HCT116 (cell line): ENCODE data around the gene SLC22A4. TPM values are rescaled to one million over a fixed set of nuclear protein-coding genes. Genes with fewer than 3 reads are reported as not detected.

Source experiments
- ATAC-seq: fragments of 200-7000 bp; cut with Tn5 transposase; 2 replicates; pipeline ENCODE4 v1.9.1; 2020; ENCODE audit warnings: mild to moderate bottlenecking, moderate library complexity
- BruUV-seq: library from RNA; stranded (reverse); fragments of 400-500 nt; replicated peaks from 2 replicates; lab custom pipeline; 2021; lab: Mats Ljungman, UMichigan
- CTCF ChIA-PET: fragments of 300-600 bp; sonication (Branson Sonifier 250); formaldehyde crosslinking; loops from one replicate; lab custom pipeline; 2021; ENCODE audit warnings: antibody characterized with exemption; lab: Charles Lee
- POLR2A ChIA-PET: fragments of 300-600, 350-600 bp; sonication (Branson Sonifier 250); formaldehyde crosslinking; loops from one replicate; lab custom pipeline; 2021; ENCODE audit warnings: antibody characterized with exemption; lab: Charles Lee
- RAD21 ChIA-PET, 2 experiments: fragments of 300-600 bp; sonication (Branson Sonifier 250); formaldehyde crosslinking; loops; one replicate each; lab custom pipeline; 2023; ENCODE audit warnings: low total read pairs in 2 of 2; ENCODE audit not compliant: uncharacterized antibody in 2 of 2, unreplicated experiment in 2 of 2, low non-redundant PET in 1 of 2; lab: Charles Lee
- DNase-seq: peaks from one replicate; pipeline ENCODE4 v3.0.0-alpha.2; 2010; ENCODE audit warnings: low read depth, low spot score
- H2AFZ ChIP-seq: fragments of 200-600 bp; shearing (Covaris generic), sonication (generic); 2 replicates; pipeline ENCODE4 v1.6.1; 2017; ENCODE audit warnings: low read depth, mixed run types, mixed read lengths, antibody characterized with exemption, low read length; ENCODE audit not compliant: poor library complexity, severe bottlenecking
- H3K27ac ChIP-seq: 2 replicates; pipeline ENCODE4 v1.5.1; 2012; ENCODE audit warnings: low read depth, low read length
- H3K27me3 ChIP-seq: fragments of 200-600 bp; sonication (generic); 2 replicates; pipeline ENCODE4 v1.6.1; 2016; ENCODE audit warnings: mixed run types, low read length, mixed read lengths; ENCODE audit not compliant: insufficient read depth
- H3K36me3 ChIP-seq, 2 experiments: fragments of 200-500 bp in 1 of 2; fragments of 200-600 bp in 1 of 2; sonication (Bioruptor generic) in 1 of 2; sonication (generic) in 1 of 2; 2 replicates each; pipeline versions ENCODE4 v1.5.1 to v1.6.1; 2014 to 2016; ENCODE audit warnings: low read length in 2 of 2, inconsistent platforms in 1 of 2, mixed read lengths in 1 of 2, mixed run types in 1 of 2; ENCODE audit not compliant: insufficient read depth in 2 of 2, control insufficient read depth in 1 of 2
- H3K4me1 ChIP-seq, 2 experiments: fragments of 200-600 bp in 1 of 2; sonication (generic) in 1 of 2; 2 replicates each; pipeline versions ENCODE4 v1.5.1 to v1.6.1; 2012 to 2017; ENCODE audit warnings: low read length in 2 of 2, inconsistent platforms in 1 of 2, mild to moderate bottlenecking in 1 of 2, mixed read lengths in 1 of 2, mixed run types in 1 of 2, moderate library complexity in 1 of 2; ENCODE audit not compliant: insufficient read depth in 2 of 2, control insufficient read depth in 1 of 2
- H3K4me2 ChIP-seq: fragments of 200-600 bp; sonication (generic); 2 replicates; pipeline ENCODE4 v1.6.1; 2017; ENCODE audit warnings: mixed run types, low read length, mixed read lengths
- H3K4me3 ChIP-seq, 2 experiments: fragments of 200-600 bp in 1 of 2; sonication (generic) in 1 of 2; replicated peaks in 1 of 2; 2 replicates each; pipeline ENCODE4 v1.5.1; 2011 to 2016; ENCODE audit warnings: low read length in 2 of 2, control low read depth in 1 of 2, low read depth in 1 of 2, mild to moderate bottlenecking in 1 of 2, mixed read lengths in 1 of 2, mixed run types in 1 of 2
- H3K79me2 ChIP-seq: fragments of 200-600 bp; sonication (generic); 2 replicates; pipeline ENCODE4 v1.6.1; 2017; ENCODE audit warnings: mild to moderate bottlenecking, mixed run types, low read length, moderate library complexity, mixed read lengths; ENCODE audit not compliant: insufficient read depth
- H3K9ac ChIP-seq: fragments of 200-600 bp; sonication (generic); 2 replicates; pipeline ENCODE4 v1.6.1; 2016; ENCODE audit warnings: low read length, mixed read lengths
- H3K9me2 ChIP-seq: fragments of 200-600 bp; sonication (generic), shearing (Covaris generic); 2 replicates; pipeline ENCODE4 v1.6.1; 2017; ENCODE audit warnings: mixed run types, mild to moderate bottlenecking, moderate library complexity; ENCODE audit not compliant: insufficient read depth
- H3K9me3 ChIP-seq, 2 experiments: fragments of 200-500 bp in 1 of 2; fragments of 200-600 bp in 1 of 2; sonication (Bioruptor generic) in 1 of 2; sonication (generic) in 1 of 2; 2 replicates each; pipeline ENCODE4 v1.6.1; 2014 to 2017; ENCODE audit warnings: low read length in 2 of 2, mixed read lengths in 2 of 2, inconsistent platforms in 1 of 2, low read depth in 1 of 2, mild to moderate bottlenecking in 1 of 2, mixed run types in 1 of 2, moderate library complexity in 1 of 2; ENCODE audit not compliant: control insufficient read depth in 1 of 2, insufficient read depth in 1 of 2
- H4K20me1 ChIP-seq: fragments of 200-600 bp; sonication (generic), shearing (Covaris generic); 2 replicates; pipeline ENCODE4 v1.6.1; 2017; ENCODE audit warnings: mixed run types, mild to moderate bottlenecking, moderate library complexity; ENCODE audit not compliant: insufficient read depth
- CBX3 ChIP-seq: IDR thresholded peaks from 2 replicates; pipeline ENCODE4 v1.6.1; 2012; ENCODE audit warnings: low read depth
- CTCF ChIP-seq, 3 experiments: fragments of 200-600 bp in 1 of 3; sonication (generic) in 1 of 3; IDR thresholded peaks in 2 of 3; conservative IDR thresholded peaks in 1 of 3; 2 replicates each; pipeline ENCODE4 v1.5.1; 2012 to 2017; ENCODE audit warnings: low read depth in 2 of 3, low read length in 2 of 3, antibody characterized with exemption in 1 of 3, borderline replicate concordance in 1 of 3, control low read depth in 1 of 3, mild to moderate bottlenecking in 1 of 3, mixed read lengths in 1 of 3, mixed run types in 1 of 3, moderate library complexity in 1 of 3; ENCODE audit not compliant: insufficient read depth in 1 of 3
- EGR1 ChIP-seq: IDR thresholded peaks from 2 replicates; pipeline ENCODE4 v1.6.1; 2012; ENCODE audit warnings: low read depth
- ELF1 ChIP-seq: IDR thresholded peaks from 2 replicates; pipeline ENCODE4 v1.6.1; 2012; ENCODE audit warnings: low read depth, borderline replicate concordance
- EZH2 ChIP-seq: fragments of 200-600 bp; sonication (generic); IDR thresholded peaks from 2 replicates; pipeline ENCODE4 v1.6.1; 2017; ENCODE audit warnings: antibody characterized with exemption, mixed run types
- EZH2phosphoT487 ChIP-seq: fragments of 200-600 bp; IDR thresholded peaks from 2 replicates; pipeline ENCODE4 v1.6.1; 2018; ENCODE audit warnings: antibody characterized with exemption, borderline replicate concordance
- FOSL1 ChIP-seq: IDR thresholded peaks from 2 replicates; pipeline ENCODE4 v1.6.1; 2012; ENCODE audit warnings: low read depth
- POLR2A ChIP-seq: IDR thresholded peaks from 2 replicates; pipeline ENCODE4 v1.7.0; 2011; ENCODE audit warnings: borderline replicate concordance; ENCODE audit not compliant: insufficient read depth, insufficient read length; ENCODE audit errors: extremely low read depth
- POLR2AphosphoS5 ChIP-seq: IDR thresholded peaks from 2 replicates; pipeline ENCODE4 v1.6.1; 2011; ENCODE audit warnings: mild to moderate bottlenecking, low read depth, low read length, moderate library complexity
- RAD21 ChIP-seq: IDR thresholded peaks from 2 replicates; pipeline ENCODE4 v1.6.1; 2012; ENCODE audit warnings: low read depth, mild to moderate bottlenecking
- SIN3A ChIP-seq: IDR thresholded peaks from 2 replicates; pipeline ENCODE4 v1.6.1; 2012; ENCODE audit warnings: low read depth
- SRF ChIP-seq: IDR thresholded peaks from 2 replicates; pipeline ENCODE4 v1.6.1; 2012; ENCODE audit warnings: low read depth
- YY1 ChIP-seq: IDR thresholded peaks from 2 replicates; pipeline ENCODE4 v1.6.1; 2011; ENCODE audit warnings: low read length, low read depth, moderate library complexity, mild to moderate bottlenecking; ENCODE audit not compliant: insufficient replicate concordance; ENCODE audit errors: extremely low read depth
- ZFX ChIP-seq: fragments of 450-650 bp; IDR thresholded peaks from 2 replicates; pipeline ENCODE4 v1.6.1; 2017
- ZNF274 ChIP-seq: fragments of 200-500 bp; sonication (Bioruptor generic); IDR thresholded peaks from 2 replicates; pipeline ENCODE4 v1.6.1; 2014; ENCODE audit warnings: mild to moderate bottlenecking, low read depth, low read length, inconsistent platforms
- intact Hi-C: fragments of 100-400 bp; cut with micrococcal nuclease; formaldehyde crosslinking; loops from 2 replicates; pipeline ENCODE4 v1.10.0; 2022
- total RNA-seq: library from RNA; stranded (reverse); gene quantifications from one replicate; pipeline ENCODE4 v1.2.1, GENCODE V29; 2021; ENCODE audit not compliant: unreplicated experiment
- TF ChIP-seq, protein P1 (sequence below): IDR thresholded peaks from 2 replicates; pipeline ENCODE4 v1.6.1; 2011; ENCODE audit warnings: mild to moderate bottlenecking, low read length, moderate library complexity; ENCODE audit not compliant: insufficient replicate concordance; ENCODE audit errors: extremely low read depth
- TF ChIP-seq, protein P2 (sequence below): IDR thresholded peaks from 2 replicates; pipeline ENCODE4 v1.6.1; 2012

The SLC22A4 gene
- total RNA-seq, 1 experiment from 2014 or later, result 0.59 TPM

GRCh38 chr5:132259069-132259851, 34.9 kb upstream of the SLC22A4 start:
- peaks cover 27 to 62% of the 10 kb centered on the region in 2 experiments for H3K4me1 ChIP-seq
- H3K27ac ChIP-seq, result peak overlapping the region; percentile 20; the same call in 1 of the 2 replicates
- DNase-seq (no peak), ATAC-seq (peak; percentile 41)
- ChIA-PET CTCF (interaction anchor here (2.8 kb wide), 1 partner anchor 21 kb away, joined by 14 read pairs; no protein-coding TSS in a partner anchor), POLR2A (interaction anchor here (1.4 kb wide), 1 partner anchor 9 kb away, joined by 4 read pairs; no protein-coding TSS in a partner anchor), RAD21 (no interaction called here)
- no peak overlapping the region for H2AFZ ChIP-seq
- intact Hi-C loops, result no loop called here
- no TSS peak for BruUV-seq
- no peaks in the 10 kb centered on the region for H3K27me3 ChIP-seq
- no peak overlapping the region for H3K9ac ChIP-seq
- peak overlapping the region in 1 of 2 experiments; percentile 35; a peak in 1 of 4 replicates for H3K4me3 ChIP-seq
- H3K4me2 ChIP-seq, result peak overlapping the region; percentile 75
- no peak for TF ChIP-seq EZH2
- TF ChIP-seq RAD21, result no peak
- no peak for TF ChIP-seq ZFX
- TF ChIP-seq EGR1, result no peak
- no peak for TF ChIP-seq ELF1
- TF ChIP-seq FOSL1, result no peak
- TF ChIP-seq POLR2A, result no peak
- TF ChIP-seq SIN3A, result no peak
- TF ChIP-seq YY1, result no peak
- TF ChIP-seq SRF, result no peak
- TF ChIP-seq, protein P1, sequence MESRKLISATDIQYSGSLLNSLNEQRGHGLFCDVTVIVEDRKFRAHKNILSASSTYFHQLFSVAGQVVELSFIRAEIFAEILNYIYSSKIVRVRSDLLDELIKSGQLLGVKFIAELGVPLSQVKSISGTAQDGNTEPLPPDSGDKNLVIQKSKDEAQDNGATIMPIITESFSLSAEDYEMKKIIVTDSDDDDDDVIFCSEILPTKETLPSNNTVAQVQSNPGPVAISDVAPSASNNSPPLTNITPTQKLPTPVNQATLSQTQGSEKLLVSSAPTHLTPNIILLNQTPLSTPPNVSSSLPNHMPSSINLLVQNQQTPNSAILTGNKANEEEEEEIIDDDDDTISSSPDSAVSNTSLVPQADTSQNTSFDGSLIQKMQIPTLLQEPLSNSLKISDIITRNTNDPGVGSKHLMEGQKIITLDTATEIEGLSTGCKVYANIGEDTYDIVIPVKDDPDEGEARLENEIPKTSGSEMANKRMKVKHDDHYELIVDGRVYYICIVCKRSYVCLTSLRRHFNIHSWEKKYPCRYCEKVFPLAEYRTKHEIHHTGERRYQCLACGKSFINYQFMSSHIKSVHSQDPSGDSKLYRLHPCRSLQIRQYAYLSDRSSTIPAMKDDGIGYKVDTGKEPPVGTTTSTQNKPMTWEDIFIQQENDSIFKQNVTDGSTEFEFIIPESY, result no peak
- no peak for TF ChIP-seq ZNF274
- TF ChIP-seq EZH2phosphoT487, result no peak
- TF ChIP-seq, protein P2, sequence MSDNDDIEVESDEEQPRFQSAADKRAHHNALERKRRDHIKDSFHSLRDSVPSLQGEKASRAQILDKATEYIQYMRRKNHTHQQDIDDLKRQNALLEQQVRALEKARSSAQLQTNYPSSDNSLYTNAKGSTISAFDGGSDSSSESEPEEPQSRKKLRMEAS, result no peak
- TF ChIP-seq CBX3, result no peak
- no peak for TF ChIP-seq POLR2AphosphoS5
- TF ChIP-seq CTCF (IDR thresholded peaks at IDR 0.05 in 2 of 3, conservative IDR thresholded peaks at IDR 0.05 in 1 of 3; ENCODE audit: borderline replicate concordance in 1 of 3, insufficient read depth in 1 of 3, low read depth in 2 of 3, low read length in 2 of 3), result no peak
- H4K20me1 ChIP-seq, result no peaks in the 10 kb centered on the region
- H3K9me3 ChIP-seq, result no peaks in the 10 kb centered on the region
- H3K79me2 ChIP-seq, result no peaks in the 10 kb centered on the region
- no peaks in the 10 kb centered on the region for H3K36me3 ChIP-seq
- no peaks in the 10 kb centered on the region for H3K9me2 ChIP-seq
